HepG2 (cell line): ENCODE measurements around the gene USP40. TPM values are rescaled to one million over a fixed set of nuclear protein-coding genes. Genes with fewer than 3 reads are reported as not detected.

Source experiments
- ATAC-seq: fragments of 200-7000 bp; cut with Tn5 transposase; 3 replicates; pipeline ENCODE4 v1.9.1; 2020; ENCODE audit warnings: mild to moderate bottlenecking, moderate library complexity
- BruUV-seq: library from RNA; stranded (reverse); fragments of 400-500 nt; replicated peaks from 2 replicates; lab custom pipeline; 2021; lab: Mats Ljungman, UMichigan
- CTCF ChIA-PET: fragments of 300-600 bp; formaldehyde crosslinking; extraction: SDS; loops from one replicate; lab custom pipeline; 2021; ENCODE audit warnings: low total read pairs, inconsistent platforms, low intra/inter-chr PET ratio; lab: Yijun Ruan, JAX
- POLR2A ChIA-PET: fragments of 350-600 bp; sonication (Branson Sonifier 250); formaldehyde crosslinking; loops from one replicate; lab custom pipeline; 2020; ENCODE audit warnings: antibody characterized with exemption, inconsistent platforms; lab: Yijun Ruan, JAX
- DNase-seq: peaks from one replicate; pipeline ENCODE4 v3.0.0-alpha.2; 2015; ENCODE audit warnings: low spot score
- FAIRE-seq: peaks from 3 replicates; lab custom pipeline; 2011; peaks lifted over from hg19 to GRCh38; lab: Jason Lieb, UNC
- H2AFZ ChIP-seq: one replicate; pipeline ENCODE4 v1.6.1; 2011; ENCODE audit warnings: low read length, inconsistent platforms
- H3K27ac ChIP-seq: fragments of 300-600 bp; 3 replicates; pipeline ENCODE4 v1.8.0; 2011; ENCODE audit warnings: mixed run types, mild to moderate bottlenecking, mixed read lengths, low read length, inconsistent platforms; ENCODE audit not compliant: insufficient read depth; ENCODE audit errors: extremely low read length
- H3K27me3 ChIP-seq, 2 experiments: fragments of 200-600 bp in 1 of 2; 2 replicates in 1 of 2; 3 replicates in 1 of 2; pipeline versions ENCODE4 v1.6.0 to v1.8.0; 2011; ENCODE audit warnings: low read length in 2 of 2, mild to moderate bottlenecking in 2 of 2, moderate library complexity in 2 of 2, inconsistent platforms in 1 of 2; ENCODE audit not compliant: insufficient read depth in 2 of 2, control insufficient read depth in 1 of 2
- H3K36me3 ChIP-seq, 2 experiments: fragments of 200-600 bp in 1 of 2; replicated peaks in 1 of 2; 2 replicates in 1 of 2; 3 replicates in 1 of 2; pipeline versions ENCODE4 v1.5.1 to v1.8.0; 2011; ENCODE audit warnings: low read length in 2 of 2, inconsistent platforms in 1 of 2; ENCODE audit not compliant: insufficient read depth in 2 of 2, control insufficient read depth in 1 of 2
- H3K4me1 ChIP-seq: 2 replicates; pipeline ENCODE4 v1.5.1; 2012; ENCODE audit warnings: low read length, inconsistent platforms; ENCODE audit not compliant: insufficient read depth
- H3K4me2 ChIP-seq: 2 replicates; pipeline ENCODE4 v1.6.0; 2011; ENCODE audit warnings: low read depth, low read length, inconsistent platforms
- H3K4me3 ChIP-seq, 3 experiments: fragments of 200-600 bp in 1 of 3; sonication (generic), shearing (Covaris generic) in 1 of 3; replicated peaks in 1 of 3; 2 replicates each; pipeline ENCODE4 v1.5.1; 2011 to 2016; ENCODE audit warnings: low read length in 3 of 3, inconsistent platforms in 2 of 3, low read depth in 2 of 3, mild to moderate bottlenecking in 2 of 3, control low read depth in 1 of 3, mixed read lengths in 1 of 3; ENCODE audit not compliant: insufficient read depth in 1 of 3
- H3K79me2 ChIP-seq: one replicate; pipeline ENCODE4 v1.6.1; 2011; ENCODE audit warnings: low read length, inconsistent platforms; ENCODE audit not compliant: insufficient read depth
- H3K9ac ChIP-seq: 2 replicates; pipeline ENCODE4 v1.6.0; 2011; ENCODE audit warnings: mild to moderate bottlenecking, low read depth, low read length, inconsistent platforms; ENCODE audit not compliant: insufficient read depth
- H3K9me3 ChIP-seq: 2 replicates; pipeline ENCODE4 v1.5.1; 2012; ENCODE audit warnings: mild to moderate bottlenecking, low read length
- H4K20me1 ChIP-seq: 2 replicates; pipeline ENCODE4 v1.6.0; 2011; ENCODE audit warnings: inconsistent platforms, mild to moderate bottlenecking, low read length, moderate library complexity; ENCODE audit not compliant: insufficient read depth
- FUBP1 ChIP-seq: sonication (generic); formaldehyde crosslinking; IDR thresholded peaks from 2 replicates; pipeline ENCODE4 v1.5.1; 2020; ENCODE audit warnings: missing genetic modification reagents, mild to moderate bottlenecking, borderline replicate concordance
- NR2C2 ChIP-seq: sonication (generic); formaldehyde crosslinking; IDR thresholded peaks from 2 replicates; pipeline ENCODE4 v1.4.0; 2020; ENCODE audit warnings: missing genetic modification reagents, mild to moderate bottlenecking, moderate library complexity, borderline replicate concordance
- POLR2G ChIP-seq: fragments of 200-400 bp; formaldehyde crosslinking; IDR thresholded peaks from 2 replicates; pipeline ENCODE4 v1.6.1; 2018; ENCODE audit warnings: mild to moderate bottlenecking, low read depth, low read length, moderate library complexity
- ZNF441 ChIP-seq: sonication (generic); formaldehyde crosslinking; IDR thresholded peaks from 2 replicates; pipeline ENCODE4 v1.7.0; 2021; ENCODE audit warnings: missing genetic modification reagents, borderline replicate concordance
- ZNF7 ChIP-seq: IDR thresholded peaks from 2 replicates; pipeline ENCODE4 v1.6.1; 2016; ENCODE audit warnings: missing biosample characterization, missing genetic modification reagents
- ZSCAN12 ChIP-seq: sonication (generic); formaldehyde crosslinking; IDR thresholded peaks from 2 replicates; pipeline ENCODE4 v1.9.0; 2021; ENCODE audit warnings: mild to moderate bottlenecking, missing genetic modification reagents
- ZSCAN25 ChIP-seq: sonication (generic); formaldehyde crosslinking; IDR thresholded peaks from 2 replicates; pipeline ENCODE4 v1.8.0; 2022; ENCODE audit warnings: mild to moderate bottlenecking, missing genetic modification reagents
- WGBS: methylation state at CpG from one replicate; pipeline ENCODE4 v1.1.6; 2017; ENCODE audit warnings: low lambda C conversion rate; 5-methylcytosine and 5-hydroxymethylcytosine counted together
- in situ Hi-C: cut with HindIII; loops from 2 replicates; pipeline ENCODE4 v1.10.0; 2017; ENCODE audit warnings: low pct_unique_long_range_greater_than_20kb; ENCODE audit not compliant: extremely low pct_ligation_motif_present
- intact Hi-C: fragments of 100-400 bp; cut with micrococcal nuclease; formaldehyde crosslinking; loops from one replicate; pipeline ENCODE4 v1.10.0; 2022; ENCODE audit not compliant: unreplicated experiment
- polyA plus RNA-seq, 8 experiments: library from polyadenylated mRNA; depleted of rRNA in 3 of 8; stranded (reverse) in 7 of 8; unstranded in 1 of 8; fragments of >200 nt; fragmentation: Illumina TruSeq in 4 of 8; extraction: Trizol in 4 of 8; gene quantifications; 2 replicates each; pipeline versions ENCODE4 v1.2.1 to v1.2.3, GENCODE V29; 2011 to 2016; ENCODE audit warnings: low read depth in 4 of 8, missing spikeins in 1 of 8, mixed read lengths in 1 of 8; ENCODE audit not compliant: insufficient read depth in 1 of 8
- total RNA-seq, 5 experiments: library from RNA; depleted of rRNA; stranded (reverse); fragments of >200 nt; fragmentation: Illumina TruSeq; extraction: Trizol; gene quantifications; 2 replicates each; pipeline ENCODE4 v1.2.3, GENCODE V29; 2016; ENCODE audit warnings: low read depth in 1 of 5
- TF ChIP-seq, protein P1 (sequence below): sonication (generic); formaldehyde crosslinking; IDR thresholded peaks from 2 replicates; pipeline ENCODE4 v1.5.1; 2020; ENCODE audit warnings: mild to moderate bottlenecking, missing genetic modification reagents, moderate library complexity

The USP40 gene
- total and polyA plus RNA-seq, 2 of the 13 experiments (the other 11 are each of a cell fraction or from before 2014, with no cell fraction given) = 41.0 to 46.3 TPM

DNA sequence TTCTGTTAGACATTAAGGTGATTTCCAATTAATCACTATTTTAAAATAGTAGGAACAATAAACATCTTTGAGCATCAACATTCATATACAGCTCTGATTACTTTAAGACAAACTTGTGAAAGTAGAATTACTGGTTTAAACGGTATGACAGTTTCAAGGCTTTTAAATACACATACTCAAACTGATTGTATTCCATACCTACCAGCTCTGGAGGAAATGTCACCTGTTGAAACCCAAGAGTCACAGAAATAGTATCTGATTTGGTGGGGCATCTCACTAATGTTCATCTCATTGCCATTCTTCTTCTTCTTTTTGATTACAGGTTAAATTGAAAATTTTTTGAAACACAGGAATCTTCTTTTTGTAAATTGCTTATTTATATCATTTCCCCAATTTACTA is 36.2 kb downstream of the USP40 start:
- Histone ChIP-seq H3K4me1 (no peaks in the 10 kb centered on the region), H3K9me3 (no peaks in the 10 kb centered on the region), H4K20me1 (no peaks in the 10 kb centered on the region)
- FAIRE-seq = no peak
- TF ChIP-seq ZSCAN12 (CRISPR knock-in tag) = no peak
- TF ChIP-seq POLR2G = no peak
- no peak for TF ChIP-seq ZSCAN25 (CRISPR knock-in tag)
- no peak for TF ChIP-seq ZNF7 (CRISPR knock-in tag)
- TF ChIP-seq, protein P1, sequence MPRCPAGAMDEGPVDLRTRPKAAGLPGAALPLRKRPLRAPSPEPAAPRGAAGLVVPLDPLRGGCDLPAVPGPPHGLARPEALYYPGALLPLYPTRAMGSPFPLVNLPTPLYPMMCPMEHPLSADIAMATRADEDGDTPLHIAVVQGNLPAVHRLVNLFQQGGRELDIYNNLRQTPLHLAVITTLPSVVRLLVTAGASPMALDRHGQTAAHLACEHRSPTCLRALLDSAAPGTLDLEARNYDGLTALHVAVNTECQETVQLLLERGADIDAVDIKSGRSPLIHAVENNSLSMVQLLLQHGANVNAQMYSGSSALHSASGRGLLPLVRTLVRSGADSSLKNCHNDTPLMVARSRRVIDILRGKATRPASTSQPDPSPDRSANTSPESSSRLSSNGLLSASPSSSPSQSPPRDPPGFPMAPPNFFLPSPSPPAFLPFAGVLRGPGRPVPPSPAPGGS = no peak
- TF ChIP-seq NR2C2 (CRISPR knock-in tag) = no peak
- no peak for TF ChIP-seq FUBP1 (CRISPR knock-in tag)
- TF ChIP-seq ZNF441 (CRISPR knock-in tag) = no peak
- TF ChIP-seq, all 625 proteins: peak for 0
- intact Hi-C loops (no loop called here), in situ Hi-C loops (no loop called here)
- H2AFZ ChIP-seq = no peak overlapping the region
- ATAC-seq (no peak), DNase-seq (no peak)
- no peak overlapping the region for H3K4me2 ChIP-seq
- ChIA-PET POLR2A (no interaction called here), CTCF (no interaction called here)
- H3K27me3 ChIP-seq = no peaks in the 10 kb centered on the region
- H3K79me2 ChIP-seq = no peaks in the 10 kb centered on the region
- 92% methylated on average over 1 of the region's 1 CpG for WGBS
- H3K36me3 ChIP-seq = peaks cover 12 to 20% of the 10 kb centered on the region in 2 experiments; a peak in 4 of 5 replicates
- no peak overlapping the region for H3K4me3 ChIP-seq
- no peak overlapping the region for H3K9ac ChIP-seq
- no peak overlapping the region for H3K27ac ChIP-seq
- BruUV-seq = no TSS peak
